Inflammatory macrophage treated with lipopolysaccharide for 1 hour (primary cell): ENCODE data around the gene SVBP.
A peak's percentile ranks its signal among the peaks of the same experiment; 100 is the strongest.

Experiments used
- DNase-seq, 2 donors: peaks; one replicate each; pipeline ENCODE4 v3.0.0-alpha.2; 2020 to 2022

SVBP gene

DNA sequence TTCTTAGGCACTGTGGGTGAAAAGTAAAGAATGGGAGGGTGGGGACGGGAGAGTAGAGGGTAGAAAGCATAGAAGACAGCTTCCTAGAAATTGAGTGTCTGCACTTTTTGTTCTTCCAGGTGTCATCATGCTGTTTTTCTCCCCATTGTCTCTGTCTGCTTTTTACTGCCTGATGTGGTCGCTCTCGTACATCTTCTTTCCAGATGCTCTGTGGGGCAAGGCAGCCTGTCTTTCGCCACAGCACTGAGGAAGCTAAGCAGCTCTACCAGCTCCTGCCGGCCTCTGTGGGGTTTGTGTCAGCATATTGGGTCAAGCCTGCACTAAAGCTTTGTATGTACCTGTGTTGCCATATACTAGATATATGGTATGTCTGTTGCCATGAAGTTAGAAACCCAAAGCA lies 19.2 kb downstream of the SVBP start:
- no peak for DNase-seq

DNA sequence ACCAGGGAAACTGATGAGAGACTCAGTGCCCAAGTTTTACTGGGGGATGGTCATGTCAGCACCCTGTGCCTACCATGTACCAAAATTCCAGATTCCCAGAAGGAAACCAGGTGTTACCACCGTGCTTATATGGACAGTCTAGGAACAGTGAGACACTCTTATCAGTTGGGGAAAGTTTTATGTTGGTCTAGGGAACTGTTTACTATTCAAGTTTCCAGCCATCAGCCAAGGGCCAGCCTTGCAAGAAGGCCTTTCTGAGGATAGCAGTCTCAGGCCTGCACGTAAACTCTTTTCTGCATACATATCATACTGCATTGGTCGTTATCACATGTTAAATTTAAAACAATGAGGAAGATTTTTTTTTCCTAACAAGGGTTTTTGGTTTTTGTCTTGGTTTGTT lies 19.8 kb downstream of the SVBP start:
- no peak for DNase-seq

DNA sequence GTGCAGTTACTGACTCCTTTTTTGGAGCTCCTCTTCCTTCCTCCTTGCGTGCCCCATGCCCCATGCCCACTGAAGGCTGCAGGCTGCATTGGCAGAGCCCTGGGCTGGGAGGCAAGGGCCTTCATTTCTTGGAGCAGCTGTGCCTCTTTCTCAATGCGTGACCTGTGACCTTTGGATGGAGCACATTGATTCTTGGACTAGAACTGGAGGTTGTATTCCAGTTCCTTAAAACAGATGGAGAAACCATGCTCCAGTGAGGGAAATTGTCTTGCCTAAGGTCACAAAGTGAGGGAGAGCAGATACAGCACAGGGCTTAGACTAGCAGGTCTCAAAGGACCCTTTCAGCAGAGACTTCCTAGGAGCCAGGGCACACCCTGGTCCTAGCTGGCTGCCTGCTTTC lies 23.4 kb downstream of the SVBP start:
- no peak for DNase-seq

DNA sequence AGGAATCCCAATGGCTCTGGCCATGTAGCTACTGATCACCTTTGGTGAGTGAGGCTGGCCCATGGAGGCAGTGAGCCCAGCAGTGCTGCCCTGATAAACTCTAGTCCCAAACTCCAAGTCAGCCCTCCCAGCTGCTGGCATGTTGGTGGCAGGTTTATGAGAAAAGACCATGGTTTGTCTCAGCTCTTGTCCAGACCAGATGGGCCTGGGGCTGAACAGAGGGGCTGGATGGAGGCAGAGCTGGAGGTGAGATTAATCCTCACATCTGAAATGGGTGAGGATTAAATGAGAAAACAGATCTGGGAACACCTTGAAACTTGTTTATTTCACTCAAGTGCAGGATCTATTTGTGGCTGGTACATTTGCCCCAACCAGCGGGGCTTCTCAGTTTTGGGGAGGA lies 29.2 kb downstream of the SVBP start:
- no peak for DNase-seq

DNA sequence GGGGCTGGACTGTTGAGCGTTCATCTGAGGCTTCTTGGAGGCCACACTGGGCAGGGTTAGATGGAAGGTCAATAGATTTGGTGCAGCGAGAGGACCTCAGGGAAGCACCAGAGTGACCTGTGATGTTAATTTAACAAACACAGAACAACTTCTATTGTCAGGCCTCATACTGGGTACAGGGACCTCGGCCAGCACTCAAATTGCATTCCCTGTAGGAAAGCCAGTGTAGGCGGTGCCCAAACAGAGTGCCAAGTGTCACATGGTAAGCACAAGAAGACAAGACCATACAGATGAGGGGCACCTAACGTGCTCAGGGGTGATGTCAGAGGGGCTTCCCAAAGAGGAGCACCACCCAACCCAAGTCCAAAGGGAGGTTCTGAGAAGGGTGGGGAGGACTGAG lies 31.1 kb downstream of the SVBP start:
- no peak for DNase-seq

DNA sequence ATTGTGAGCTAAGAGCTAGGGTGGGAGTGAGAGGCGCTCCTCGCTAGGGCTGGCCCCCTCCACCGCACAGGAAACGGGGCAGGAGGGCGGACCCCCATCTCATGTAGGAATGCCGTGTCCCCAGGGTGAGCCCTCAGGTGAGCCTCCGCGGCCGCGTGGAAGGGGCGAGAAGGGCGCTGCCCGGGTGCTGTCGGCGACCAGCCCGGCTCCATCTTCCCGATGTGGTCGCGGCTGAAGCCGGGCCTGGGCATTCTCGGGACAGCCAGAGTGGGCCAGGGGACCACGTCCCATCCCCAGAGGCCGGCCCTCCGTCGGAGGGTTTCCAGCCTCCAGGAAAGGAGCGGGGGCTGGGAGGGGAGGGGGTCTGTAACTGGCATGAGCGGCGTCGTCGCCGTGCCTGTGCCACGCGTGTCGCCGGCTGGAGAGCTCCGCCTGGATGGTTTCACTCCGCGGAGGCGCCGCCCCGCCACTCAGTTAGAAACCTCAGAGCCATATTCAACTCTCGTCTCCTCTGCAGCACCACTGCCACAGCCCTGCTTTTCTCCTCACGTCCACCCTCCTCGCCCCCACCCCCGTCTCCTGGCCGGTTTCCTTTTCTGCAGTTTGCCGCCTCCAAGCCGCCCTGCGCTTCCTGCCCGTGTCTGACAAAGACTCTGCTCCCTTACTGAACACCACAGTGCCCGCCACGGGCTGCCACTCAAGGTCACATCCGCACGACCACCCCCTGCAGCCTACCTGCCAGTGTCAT lies 32.1 kb downstream of the SVBP start, which contains the start of gene TMEM269:
Gene TMEM269 (plus strand): TSS at position 46 of the 748 bp plus-strand sequence. CDS start 4,903 bp downstream, outside the sequence.
- peak in 1 of 2 donors; percentile 4 for DNase-seq

DNA sequence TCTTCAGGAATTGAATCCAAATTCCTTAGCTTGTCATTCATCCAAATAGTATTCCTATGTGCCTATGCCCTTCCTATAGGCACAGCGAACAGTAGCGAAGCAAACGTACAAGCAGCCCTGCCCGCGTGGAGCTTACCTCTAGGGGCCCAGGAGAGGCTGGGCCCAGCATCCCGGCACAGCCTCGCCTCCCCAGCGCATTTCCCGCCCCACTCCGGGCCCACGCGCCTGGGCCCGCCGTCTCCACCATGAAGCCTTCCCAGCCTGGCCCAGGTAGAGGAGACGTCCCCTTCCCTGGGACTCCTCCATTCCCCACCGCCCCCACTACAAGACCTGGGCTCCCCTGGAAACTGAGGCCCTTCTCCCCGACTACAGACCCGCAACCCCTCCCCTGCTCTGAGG lies 32.7 kb downstream of the SVBP start:
- DNase-seq = no peak

DNA sequence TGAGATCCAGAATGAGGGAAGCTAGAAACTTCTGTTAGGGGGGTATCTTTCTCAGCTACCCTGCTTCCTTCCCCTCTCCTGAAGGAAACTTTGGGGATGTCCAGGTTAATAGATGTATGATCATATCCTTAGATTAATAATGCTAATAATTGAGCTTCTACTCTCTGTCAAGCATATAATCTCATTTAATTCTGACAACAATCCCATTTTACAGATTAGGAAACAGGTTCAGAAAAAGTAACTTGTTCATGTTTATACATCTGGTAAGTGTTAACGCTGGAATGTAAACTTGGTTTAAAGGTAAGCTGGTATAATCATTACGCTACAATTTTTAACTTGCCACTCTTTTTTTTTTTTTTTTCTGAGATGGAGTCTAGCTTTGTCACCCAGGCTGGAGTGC lies 34.1 kb downstream of the SVBP start:
- DNase-seq = no peak

DNA sequence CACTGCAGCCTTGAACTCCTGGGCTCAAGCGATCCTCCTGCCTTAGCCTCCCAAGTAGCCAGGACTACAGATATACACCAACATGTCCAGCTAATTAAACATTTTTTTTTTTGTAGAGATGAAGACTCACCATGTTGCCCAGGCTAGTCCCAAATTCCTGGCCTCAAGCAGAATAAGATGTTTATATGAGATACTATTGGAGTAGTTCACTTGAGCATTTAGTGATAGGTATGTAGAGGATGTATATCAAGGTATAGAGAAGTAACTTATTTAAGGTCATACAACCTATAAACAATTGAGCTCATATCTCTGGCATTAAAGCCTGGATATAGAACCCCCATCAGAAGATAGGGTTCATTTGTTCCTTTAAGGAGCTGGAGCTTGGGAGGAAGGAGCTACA lies 37.0 kb downstream of the SVBP start:
- no peak for DNase-seq

DNA sequence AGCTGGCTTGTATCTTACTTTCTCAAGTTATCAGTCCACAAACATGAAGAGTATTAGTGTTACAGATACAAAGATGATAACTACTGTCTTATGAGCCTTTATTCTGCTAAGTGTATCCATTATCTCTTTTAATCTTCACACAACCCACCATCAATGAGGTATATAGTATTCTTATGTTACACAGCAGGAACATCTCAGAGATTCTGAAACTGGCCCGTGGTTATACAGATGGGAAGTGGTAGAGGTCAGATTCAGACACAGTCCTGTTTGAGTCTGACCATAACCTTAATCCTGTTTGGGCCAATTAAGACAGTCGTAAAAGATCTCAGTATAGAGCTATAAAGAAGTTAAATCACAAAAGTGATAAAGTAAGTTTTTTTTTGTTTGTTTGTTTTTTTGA lies 37.5 kb downstream of the SVBP start:
- no peak for DNase-seq

DNA sequence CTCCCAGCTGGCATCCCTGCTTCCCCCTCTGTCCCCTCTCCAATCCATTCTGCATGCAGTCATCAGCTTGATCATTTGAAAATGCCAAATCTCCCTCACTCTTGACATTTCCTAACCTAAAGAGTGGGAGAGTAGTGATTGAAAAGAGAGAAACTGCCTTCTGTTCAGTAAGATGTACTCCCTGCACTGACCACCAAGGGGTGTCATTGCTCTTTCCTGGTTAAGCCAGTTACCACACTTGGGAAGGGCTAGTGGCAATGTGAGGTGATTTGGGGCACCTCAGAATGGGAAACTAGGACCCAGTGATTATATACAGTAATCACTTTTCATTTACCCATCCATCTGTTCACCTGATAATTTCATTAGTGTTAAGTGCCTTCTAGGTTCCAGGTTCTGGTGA lies 39.3 kb downstream of the SVBP start:
- peak in 1 of 2 donors; percentile 58 for DNase-seq

DNA sequence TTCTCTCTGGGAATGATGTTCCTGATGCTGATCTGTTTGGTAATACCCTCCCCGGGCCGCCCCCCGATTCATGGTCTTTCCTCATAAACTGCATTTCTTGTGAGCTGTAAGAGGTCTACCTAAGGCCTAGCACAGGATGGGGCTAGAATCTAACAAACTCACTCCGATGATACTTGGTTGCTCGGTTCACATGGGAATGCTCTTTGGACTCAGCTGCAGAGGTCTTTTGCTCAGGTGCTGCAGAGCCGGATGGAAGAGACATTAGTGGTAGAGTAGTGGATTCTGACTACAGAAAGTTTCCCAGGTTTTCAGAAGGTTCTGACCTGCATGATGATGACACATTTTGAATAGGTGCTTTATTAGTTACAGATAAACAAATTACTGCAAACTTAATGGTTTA lies 40.7 kb downstream of the SVBP start:
- no peak for DNase-seq

DNA sequence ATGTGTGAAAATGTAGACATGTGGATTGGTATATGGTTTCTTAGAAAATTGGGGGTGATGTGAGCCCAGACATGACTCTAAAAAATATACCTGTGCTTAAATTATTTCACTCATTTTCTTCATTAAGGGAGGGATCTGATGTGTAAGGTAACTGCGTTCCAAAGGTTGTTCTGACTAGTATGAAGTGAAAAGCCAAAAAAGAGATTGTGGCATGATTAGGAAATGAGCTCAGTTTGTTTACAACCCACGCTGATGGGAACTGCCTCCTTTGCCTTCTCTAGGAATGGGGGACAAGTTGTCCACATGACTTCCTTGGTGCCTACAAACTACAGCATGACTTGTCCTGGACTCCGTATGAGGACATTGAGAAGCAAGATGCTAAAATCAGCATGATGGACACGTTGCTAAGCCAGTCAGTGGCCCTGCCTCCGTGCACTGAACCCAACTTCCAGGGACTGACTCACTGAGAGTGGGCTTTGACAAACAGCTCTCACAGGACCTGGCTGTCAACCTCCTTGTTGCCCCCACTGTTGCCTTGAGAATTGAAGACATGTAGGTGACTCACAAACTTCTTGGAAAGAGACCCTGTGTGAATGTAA lies 42.2 kb downstream of the SVBP start:
- DNase-seq = peak in 1 of 2 donors; percentile 66

DNA sequence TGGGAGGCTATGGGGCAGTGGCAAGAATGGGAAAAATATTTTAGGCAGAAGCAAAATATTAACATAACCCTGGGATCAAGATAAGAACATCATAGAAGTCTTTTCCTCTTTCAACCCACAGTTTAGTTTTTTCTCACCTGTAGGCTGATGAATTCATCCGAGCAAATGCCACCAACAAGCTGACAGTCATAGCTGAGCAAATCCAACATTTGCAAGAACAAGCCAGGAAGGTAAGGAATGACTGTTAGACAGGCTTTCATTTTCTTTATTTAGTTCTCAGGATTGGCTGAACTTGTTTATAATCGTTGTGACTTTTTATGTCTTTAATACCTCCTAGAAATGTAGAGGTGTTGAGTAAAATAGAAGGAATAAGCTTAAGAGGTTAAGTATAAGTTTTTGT lies 43.8 kb downstream of the SVBP start:
- DNase-seq = no peak

DNA sequence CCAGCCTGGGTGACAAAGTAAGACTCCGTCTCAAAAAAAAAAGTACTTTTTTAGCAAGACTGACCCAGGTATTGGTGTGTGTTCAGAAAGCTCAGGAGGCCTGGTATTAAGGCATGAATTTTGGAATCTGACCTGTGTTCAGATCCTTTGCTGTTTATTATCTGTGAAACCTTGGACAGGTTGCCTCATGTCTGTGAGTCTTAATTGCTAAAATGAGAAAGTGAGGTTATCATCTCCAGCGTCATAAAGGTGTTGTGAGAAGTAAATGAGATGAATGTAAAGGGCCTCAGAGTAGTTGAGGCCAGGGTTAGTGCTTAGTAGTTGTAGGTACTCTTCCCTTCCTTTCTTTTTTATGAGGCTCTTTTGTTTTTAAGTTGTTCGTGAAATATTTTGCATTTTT lies 47.4 kb downstream of the SVBP start:
- DNase-seq = no peak

DNA sequence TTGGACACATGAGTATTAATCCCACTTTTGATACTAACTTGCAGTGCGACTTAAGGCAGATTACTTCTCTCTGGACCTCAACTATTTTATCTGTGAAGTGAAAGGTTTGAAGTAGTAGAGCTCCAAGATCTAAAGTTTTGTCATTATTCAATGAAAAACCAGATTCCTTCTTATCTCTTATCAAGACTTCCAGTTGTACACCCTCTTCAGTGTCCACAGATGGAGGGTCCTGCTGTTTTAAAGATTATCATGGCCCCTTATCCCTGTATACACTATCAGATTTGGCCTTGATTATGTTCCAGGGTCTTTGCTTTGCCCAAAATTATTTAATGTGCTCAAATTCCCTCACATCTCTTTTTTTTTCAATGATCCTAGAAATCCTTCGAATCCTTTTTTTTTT lies 49.0 kb downstream of the SVBP start:
- no peak for DNase-seq

DNA sequence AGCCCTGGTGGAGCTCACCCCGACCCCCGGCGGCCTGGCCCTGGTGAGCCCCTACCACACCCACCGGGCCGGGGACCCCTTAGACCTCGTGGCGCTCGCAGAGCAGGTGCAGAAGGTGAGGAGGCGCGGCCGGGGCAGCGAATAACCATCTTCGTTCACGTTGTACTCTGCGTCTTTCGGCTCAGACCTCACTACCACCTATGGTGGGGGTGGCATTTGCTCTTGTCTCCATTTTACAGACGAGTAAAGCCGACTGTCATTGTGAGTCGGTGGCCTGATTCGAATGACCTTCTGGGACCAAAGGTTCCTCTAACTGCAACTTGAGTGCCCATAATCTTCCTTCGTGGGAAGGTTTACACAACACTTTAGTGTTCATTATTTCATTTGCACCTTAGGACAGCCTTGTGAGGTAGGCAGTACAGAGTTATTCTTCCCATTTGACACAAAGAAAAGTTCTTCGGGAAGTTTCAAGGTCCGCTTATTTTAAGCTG lies 49.6 kb downstream of the SVBP start:
- DNase-seq = peak in 1 of 2 donors; percentile 25

DNA sequence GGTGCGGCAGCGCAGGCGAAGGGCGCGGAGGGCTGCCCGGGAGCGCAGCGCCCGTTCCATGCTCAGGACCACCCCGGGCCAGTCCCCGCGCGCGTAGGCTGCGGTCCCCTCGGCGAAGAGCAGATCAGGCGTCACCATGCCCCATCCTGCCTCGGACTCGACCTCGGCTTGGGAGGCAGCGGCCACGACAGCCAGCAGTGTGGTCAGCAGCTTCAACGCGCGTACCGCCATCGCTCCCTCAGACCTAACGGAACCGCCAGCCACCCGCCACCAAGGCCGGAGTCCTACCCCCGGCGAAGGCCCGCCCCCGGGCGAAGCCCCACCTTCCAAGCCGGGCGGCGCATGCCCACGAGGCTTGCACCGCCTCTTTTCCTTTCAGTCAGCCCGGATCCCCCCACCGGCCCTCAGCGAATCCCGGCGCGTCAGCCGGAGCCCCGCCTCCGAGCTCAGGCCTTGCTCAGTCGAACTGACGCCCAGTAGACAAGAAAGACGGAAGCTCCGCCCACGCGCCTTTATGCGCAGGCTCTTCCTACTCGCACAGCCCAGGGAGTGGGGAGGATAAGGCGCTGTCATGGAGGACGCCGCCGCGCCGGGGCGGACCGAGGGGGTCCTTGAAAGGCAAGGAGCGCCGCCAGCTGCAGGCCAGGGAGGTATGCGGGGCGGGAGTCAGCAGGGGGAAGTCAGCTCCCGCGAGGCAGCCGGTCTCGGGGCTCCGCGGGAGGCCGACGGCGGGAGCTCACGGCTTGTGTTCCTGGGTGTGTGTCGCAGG lies 50.3 kb downstream of the SVBP start, which contains the start of the genes C1orf50 and P3H1:
Gene C1orf50 (plus strand): TSS at position 509 of the 769 bp plus-strand sequence. CDS start 63 bp downstream, at position 572.
Gene P3H1 (minus strand): TSS at position 288 of the 769 bp plus-strand sequence. CDS start 57 bp downstream, at position 231.
- DNase-seq = peak; percentile 100

DNA sequence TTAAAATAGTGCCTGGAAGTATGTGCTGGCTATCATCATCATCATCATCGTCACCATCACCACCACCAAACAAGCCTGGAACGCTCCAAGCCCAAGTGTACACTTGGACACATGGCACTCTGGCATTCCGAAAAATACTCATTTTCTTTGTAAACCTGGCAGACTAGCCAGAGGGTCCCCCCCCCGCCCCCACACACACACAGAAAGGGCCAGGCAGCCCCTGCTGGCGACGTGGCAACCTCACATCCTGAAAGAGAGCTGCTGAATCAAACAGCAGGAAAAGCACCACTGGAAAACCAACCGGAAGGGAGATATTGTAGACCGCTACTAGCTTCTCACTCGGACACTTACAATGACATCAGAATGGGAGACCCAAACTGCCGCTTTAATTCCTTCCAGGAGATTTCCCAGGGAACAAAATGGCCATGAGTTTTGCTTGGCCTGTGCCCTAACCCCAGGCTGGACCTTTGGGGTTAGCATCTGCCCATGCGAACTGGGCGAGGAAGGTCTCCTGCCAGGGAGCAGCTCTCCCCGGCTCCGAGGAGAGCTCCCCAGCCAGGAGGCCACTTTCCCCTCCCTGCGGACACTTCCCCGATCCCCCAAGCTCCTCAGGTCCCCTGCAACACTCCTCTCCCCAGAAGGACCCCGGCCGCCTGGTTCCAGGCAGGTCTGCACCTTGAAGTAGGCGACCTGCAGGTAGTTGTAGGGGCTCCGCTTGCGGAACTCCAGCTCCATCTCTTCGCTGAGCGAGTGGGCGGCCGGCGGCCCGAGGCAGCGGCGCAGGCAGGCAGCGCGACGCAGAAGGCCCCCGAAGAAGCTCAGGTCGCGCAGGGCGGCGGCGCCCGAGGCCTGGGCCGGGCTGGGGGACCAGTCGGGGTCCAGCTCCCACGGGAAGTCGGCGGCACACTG lies 51.1 kb downstream of the SVBP start:
- DNase-seq = peak in 1 of 2 donors; percentile 20

DNA sequence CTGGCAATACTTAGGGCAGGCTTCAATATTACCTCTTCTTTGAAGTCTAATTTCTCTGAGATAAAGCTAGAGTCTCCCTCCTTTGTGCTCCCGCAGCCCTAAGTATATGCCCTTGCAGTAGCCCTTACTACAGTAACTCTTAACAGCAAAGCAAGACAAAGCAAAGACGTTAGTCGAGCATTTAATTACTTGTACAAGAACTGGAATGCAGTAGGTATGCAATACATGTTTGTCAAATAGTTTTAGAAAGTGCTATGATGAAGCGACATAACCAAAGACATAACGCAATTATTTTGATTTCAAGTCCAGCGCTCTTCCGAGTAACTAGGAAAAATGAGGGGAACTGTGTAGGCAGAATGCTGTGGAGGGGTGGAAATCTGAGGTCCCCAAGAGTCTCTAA lies 51.9 kb downstream of the SVBP start:
- DNase-seq = no peak

DNA sequence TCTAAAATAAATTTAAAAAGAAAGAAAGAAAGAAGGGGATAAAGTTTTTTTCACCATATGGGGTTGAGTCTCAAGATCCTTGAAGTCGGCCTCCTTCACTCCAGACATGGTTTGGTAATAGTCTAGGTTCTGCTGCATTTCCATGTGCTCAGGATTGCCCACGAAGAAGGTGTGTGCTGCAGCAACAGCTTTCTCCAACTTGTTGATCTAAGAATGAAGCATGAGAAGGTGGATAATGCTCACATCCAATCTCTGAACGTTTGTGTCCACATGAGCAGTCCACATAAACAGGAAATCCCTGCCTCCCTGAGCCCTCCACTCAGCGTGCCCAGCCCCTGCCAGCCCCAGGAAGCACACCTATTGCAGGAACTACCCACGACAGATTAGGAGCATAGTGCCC lies 54.9 kb downstream of the SVBP start:
- no peak for DNase-seq

DNA sequence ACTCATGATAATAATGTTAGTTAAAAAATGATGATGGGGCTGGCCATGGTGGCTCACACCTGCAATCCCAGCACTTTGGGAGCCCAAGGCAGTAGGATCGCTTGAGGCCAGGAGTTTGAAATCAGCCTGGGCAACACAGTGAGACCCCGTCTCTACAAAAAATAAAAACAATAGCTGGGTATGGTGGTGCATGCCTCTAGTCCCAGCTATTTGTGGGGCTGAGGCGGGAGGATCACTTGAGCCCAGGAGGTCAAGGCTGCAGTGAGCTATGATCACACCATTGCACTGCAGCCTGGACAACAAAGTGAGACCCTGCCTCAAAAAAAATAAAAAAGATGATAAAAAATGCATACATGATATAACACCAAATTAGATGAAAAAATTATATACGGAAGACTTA lies 55.6 kb downstream of the SVBP start:
- DNase-seq = no peak
